Epithelial cell of prostate (primary cell): ENCODE results near the gene PSMD4.

Experiments used
- DNase-seq: peaks from one replicate; pipeline ENCODE4 v3.0.0-alpha.2; 2011; ENCODE audit warnings: low read depth, low spot score
- H3K27ac ChIP-seq: fragments of 450-650 bp; 2 replicates; pipeline ENCODE4 v1.5.1; 2017; ENCODE audit warnings: mild to moderate bottlenecking

The PSMD4 gene

GRCh38 chr1:151293093-151293492, 38.6 kb downstream of the PSMD4 start:
- no peak overlapping the region for H3K27ac ChIP-seq
- DNase-seq = no peak

- DNase-seq = no peak
- H3K27ac ChIP-seq = no peak overlapping the region
These were observed 40.4 kb downstream of the PSMD4 start for GRCh38 chr1:151294742-151295462.

- no peak overlapping the region for H3K27ac ChIP-seq
- no peak for DNase-seq
These were observed 55.3 kb downstream of the PSMD4 start for GRCh38 chr1:151309811-151310323.

GRCh38 chr1:151311011-151311410, 56.5 kb downstream of the PSMD4 start:
- no peak for DNase-seq
- H3K27ac ChIP-seq = peak overlapping the region; percentile 89

- DNase-seq = peak; percentile 97
- H3K27ac ChIP-seq = peak overlapping the region; percentile 89
These were observed 57.2 kb downstream of the PSMD4 start for GRCh38 chr1:151311589-151312331.

GRCh38 chr1:151312411-151312810, 57.9 kb downstream of the PSMD4 start:
- peak overlapping the region; percentile 89 for H3K27ac ChIP-seq
- DNase-seq = no peak

GRCh38 chr1:151312826-151313225, 58.3 kb downstream of the PSMD4 start:
- peak overlapping the region; percentile 89 for H3K27ac ChIP-seq
- DNase-seq = no peak

- H3K27ac ChIP-seq = peak overlapping the region; percentile 89
- DNase-seq = no peak
These were observed 59.0 kb downstream of the PSMD4 start for GRCh38 chr1:151313501-151313900.

GRCh38 chr1:151314137-151314875, 59.8 kb downstream of the PSMD4 start:
- H3K27ac ChIP-seq = no peak overlapping the region
- no peak for DNase-seq

GRCh38 chr1:151315565-151316235, 61.2 kb downstream of the PSMD4 start:
- no peak overlapping the region for H3K27ac ChIP-seq

More at GRCh38 chr1:151315565-151316235, 61.2 kb downstream of the PSMD4 start:
- no peak for DNase-seq
